HUDEP-2 (cell line): ENCODE measurements around the gene PHOX2A.
A peak's percentile ranks its signal among the peaks of the same experiment; 100 is the strongest.

Experiments
- DNase-seq, 76 experiments: peaks; one replicate each; lab custom pipeline; 2025; ENCODE audit not compliant: unreplicated experiment in 76 of 76; lab: John Stamatoyannopoulos, UW

The PHOX2A gene

DNA sequence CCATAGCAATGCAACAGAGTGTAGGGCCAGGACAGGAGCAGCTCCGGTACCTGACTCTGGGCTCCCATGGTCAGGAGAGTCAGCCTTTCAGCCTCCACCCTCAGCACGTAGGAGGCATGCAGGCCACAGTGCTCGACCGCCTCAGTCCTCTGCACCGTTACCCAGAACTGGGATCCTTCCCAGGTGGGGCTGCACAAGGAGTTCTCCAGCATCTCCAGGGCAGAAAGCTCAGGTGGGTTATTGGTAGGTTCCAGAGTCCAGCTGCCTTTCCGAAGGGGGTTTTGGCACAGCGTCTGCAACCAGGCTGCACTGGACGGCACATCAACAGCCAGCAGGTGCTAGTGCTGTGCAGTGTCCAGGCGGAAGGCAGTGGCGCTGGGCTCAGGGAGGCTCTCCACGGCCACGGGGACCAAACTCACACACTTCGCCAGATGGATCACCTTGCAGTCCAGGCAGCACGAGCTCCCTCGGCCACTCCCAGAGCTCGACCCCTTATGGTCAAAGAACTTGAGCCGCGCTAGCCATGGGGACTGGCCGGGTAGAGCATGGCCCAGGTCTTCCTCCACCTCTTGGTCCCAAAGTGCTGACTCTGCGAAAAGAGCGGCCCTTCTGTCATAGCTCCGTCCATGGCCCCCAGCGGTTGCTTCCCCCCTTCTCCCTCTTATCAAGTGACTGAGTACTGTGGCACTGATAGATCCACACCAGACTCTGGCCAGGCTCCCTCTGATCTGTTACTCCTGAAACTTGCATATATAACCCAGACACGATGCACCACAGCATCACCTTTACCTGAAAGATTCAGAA is 6.9 kb upstream of the PHOX2A start:
- DNase-seq, result no peak

DNA sequence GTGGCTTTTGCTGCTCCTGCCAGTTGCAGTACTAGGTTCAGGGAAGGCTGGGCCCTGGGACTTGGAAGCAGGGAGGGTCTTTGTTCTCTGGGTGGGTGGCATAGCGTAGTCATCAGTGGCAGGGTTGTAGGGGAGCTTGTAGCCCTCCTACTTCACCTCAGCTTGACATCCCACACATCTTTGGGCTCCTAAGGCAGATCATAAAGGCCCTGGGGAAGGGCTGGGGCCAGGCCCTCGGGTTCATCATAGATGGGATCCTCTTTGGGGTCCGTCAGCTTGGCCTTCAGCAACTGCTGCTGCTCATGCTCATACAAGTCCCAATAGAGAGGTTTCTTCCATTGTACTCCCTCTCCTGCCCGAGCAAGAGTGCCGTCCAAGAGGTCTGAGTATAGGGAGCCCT is 6.0 kb upstream of the PHOX2A start:
- DNase-seq, result no peak

DNA sequence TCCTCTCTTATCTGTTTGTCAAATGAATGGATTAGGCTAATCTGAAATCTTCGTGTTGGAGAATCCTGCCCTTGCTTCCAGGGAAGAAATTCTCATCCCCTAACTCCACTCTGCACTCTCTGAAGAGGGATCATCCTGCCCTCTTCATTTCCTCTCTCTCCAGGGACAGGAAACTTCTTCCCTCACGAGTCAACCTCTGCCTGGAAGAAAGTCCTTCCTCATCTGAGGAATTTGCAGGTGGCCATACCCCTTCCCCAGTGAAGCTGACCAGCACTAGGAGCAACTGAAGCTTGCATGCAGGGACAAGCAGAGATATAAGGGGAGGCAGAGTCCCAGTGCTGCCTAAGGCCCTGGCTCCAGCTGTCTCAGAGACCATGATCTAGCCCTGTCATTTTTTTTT is 3.6 kb upstream of the PHOX2A start:
- DNase-seq, result no peak

DNA sequence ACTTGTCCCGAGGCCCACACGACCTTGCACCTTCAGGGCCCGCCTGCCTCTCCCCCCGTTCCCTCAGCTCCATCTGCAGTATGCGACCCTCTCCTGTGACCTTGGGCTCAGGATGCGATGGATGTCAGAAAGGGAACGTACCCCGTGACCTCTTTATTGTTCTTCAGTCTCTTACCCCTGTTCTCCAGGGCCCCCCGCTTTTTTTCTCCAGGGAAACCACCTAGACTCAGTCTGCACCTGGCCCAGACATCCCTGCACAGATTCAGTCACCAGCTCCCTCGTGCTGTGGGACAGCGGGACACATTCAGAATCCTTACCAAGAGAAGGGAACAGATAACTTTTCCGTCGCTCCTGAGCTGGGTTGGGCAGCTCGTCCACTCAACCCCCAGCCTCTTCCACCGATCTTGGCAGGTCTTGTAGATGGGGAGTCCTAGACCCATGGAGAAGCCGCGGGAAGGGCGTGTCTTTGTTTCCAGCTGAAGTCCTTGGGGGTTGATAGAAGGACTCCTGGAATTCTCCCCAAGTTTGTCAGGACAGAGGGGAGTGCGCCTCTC is 1.4 kb upstream of the PHOX2A start:
- no peak for DNase-seq

DNA sequence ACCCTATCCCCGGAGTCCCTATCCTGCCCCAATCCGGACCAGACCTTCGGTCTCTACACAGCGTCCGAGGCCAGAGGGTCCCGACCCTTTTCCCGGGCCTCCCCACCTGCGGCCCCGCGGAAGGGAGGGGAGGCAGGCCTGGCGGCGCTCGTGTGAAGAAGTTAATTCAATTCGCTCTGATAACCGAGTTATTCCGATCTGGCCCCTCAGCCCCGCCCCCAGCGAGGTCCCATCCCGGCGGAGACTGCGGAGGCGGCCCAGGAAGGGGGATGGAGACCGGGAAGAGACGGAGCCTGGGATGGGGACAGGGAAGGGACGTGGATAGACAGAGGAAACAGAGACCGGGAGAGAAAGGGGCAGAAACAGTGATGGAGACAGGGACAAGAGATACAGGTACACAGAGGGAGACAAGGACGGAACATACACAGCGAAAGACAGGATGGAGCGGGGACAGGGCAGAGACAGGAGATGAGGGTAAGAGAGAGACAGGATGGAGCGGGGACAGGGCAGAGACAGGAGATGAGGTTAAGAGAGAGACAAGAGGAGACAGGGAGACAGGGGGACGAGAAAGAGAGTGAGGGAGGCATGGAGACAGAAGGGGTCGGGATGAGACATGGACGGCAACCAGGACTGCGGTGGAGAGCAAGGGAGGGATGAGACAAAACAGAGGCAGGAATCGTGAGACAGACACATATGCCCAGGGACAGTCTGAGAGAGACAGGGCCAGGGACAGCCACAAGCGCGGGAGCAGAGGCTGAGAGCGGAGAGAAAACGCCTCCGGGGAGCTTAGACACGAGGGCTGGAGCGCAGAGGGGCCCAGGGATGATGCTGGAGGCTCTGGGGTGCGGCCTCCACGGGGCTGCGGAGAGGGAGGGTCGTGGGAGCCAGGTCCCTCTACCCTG is 636 bp upstream of the PHOX2A start:
- DNase-seq, result no peak

DNA sequence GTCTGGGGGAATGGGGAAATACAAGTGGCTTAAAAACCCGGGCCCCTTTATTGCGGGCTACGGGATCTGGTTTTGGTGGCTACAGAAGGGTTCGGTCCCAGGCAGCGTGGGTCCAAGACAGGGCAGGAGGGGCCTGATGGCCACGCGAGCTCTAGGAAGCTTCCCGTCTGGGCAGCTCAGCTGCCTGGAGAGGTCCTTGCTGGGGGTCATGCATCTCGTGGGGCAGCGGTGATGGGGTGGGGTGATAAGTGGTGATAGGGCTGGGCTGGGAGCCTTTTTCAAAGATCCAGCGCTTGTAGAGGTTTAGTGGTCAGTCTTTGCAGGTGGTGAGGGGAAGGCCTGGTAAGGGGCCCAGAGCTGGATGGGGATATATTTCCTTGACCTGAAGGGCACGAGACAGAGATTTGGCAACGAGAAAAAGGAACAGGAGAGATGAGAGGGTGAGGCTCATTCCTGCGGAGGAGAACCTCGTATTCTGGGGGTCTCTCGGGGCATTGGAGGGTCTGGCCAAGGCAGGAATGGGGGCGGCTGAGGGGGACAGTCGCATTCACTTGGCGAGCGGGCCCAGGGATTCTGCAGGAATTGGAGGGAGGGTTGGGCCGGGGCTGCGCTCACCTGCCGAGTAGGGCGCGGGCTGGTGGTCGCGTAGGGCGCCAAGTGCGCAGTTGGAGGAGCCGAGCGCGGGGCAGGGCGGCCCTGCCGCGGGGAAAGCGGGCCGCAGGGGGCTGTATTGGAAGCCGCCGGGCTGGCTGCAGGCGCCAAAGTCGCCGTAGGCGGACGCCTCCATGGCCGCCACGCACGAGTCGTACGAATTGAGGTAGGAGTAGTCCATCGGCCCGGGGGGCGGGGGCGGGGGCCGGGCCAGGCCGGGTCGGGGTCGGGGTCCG is 560 bp downstream of the PHOX2A start:
- DNase-seq, result no peak

DNA sequence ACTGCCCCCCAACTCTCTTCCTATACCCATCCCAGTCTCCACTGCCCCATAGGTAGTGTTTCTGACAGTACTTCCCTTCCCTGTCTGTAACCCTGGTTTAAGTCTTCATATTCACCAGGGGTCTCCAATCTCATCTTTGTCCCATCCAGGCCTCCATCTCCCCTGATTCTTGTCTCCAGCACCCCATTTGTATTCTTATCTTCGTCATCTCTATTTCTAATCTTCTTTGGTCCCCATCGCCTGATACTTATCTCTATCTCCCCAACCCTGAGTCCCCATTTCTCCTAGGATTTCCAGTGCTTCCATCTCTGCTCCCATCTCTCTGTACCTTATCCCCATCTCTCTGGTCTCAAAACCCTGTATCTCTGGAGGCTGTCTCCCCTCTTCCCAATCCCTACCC is 1.8 kb downstream of the PHOX2A start:
- no peak for DNase-seq

DNA sequence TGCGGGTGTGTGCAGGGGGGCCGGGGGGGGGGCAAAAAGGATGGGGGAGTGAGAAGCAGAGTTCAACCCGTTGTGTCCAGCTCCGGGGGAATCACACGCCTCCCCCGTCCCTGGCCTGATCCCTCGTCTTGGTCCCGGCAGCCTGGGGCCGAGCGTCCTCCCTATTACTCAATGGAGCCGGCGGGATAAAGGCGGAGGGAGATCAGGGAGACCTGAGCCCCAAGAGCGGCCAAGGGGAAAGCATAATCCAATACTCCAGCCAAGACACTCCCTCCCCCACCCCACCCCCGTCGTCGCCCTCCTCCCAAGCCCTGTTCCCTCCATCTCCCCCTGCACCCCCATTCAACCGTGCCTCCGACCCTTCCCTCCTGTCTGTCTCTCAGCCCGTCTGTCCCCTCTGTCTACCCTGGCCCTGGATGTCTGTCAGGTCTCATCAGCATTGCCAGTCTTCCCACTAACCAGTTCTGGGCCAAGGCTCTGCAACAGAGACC is 2.6 kb downstream of the PHOX2A start:
- DNase-seq, result no peak

DNA sequence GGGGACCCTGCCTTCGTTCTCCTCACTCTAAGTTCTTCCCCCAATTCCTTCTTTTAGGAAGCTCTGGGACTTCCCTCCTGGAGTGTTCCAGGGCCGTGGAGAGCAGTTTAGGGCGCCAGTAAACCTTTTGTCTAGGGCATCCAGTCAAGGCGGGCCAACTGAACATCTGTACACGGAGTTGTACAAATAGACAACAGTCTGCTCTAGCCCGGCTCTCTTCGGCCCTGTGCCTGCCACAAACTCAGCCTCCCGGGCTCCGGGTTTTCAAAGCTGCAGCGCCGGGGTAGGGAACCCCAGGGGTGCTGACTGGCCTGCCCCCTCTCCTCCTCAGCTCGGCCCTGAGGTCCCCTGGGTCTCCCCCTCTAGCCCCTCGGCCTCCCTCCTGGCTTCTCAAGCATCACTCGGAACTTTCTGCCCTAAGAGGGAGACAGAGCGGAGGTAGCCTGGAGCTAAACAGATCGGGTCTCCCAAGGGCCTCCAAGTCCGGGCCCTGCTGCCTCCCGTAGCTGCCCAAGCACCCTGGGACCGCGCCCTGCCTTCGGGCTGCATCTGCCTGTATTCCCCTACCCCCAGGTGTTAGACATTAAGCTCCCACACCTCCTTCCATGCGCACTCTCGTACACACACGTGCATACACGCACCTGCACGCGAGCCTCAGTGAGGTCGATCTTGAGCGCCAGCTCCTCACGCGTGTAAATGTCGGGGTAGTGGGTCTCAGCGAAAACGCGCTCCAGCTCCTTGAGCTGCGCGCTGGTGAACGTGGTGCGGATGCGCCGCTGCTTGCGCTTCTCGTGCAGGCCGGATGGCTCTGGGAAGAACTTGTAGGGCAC is 3.3 kb downstream of the PHOX2A start:
- peak in 2 of 76 experiments; percentile 13 to 31 for DNase-seq

DNA sequence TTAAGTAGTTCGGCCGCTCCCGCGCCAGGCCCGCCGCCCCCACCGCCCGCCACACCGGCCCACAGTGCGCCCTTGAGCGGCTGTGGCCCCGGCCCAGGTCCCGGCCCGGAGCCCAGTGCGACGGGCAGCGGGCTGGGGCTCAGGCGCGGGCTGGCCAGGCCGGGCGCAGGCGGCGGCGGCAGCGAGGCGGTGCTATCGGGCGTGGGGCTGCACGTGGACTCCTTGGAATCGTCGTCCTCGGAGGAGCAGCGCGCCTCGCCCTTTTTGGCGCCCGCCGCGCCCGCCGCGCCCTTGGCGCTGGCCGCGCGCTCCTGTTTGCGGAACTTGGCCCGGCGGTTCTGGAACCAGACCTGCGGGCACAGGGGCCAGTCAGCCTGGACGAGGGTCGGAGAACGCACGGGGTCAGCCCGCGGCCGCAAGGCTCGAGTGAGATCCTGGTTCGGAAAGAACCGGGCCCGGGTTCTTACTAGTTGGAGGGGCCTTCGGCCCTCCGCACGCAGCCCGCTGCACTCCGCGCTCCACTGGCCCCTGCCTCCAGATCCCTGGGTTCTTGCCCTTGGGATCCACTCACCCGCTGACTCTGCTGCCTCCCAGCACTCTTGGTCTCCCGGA is 4.0 kb downstream of the PHOX2A start:
- peak in 55 of 76 experiments; percentile 17 to 69 (median 51) for DNase-seq

DNA sequence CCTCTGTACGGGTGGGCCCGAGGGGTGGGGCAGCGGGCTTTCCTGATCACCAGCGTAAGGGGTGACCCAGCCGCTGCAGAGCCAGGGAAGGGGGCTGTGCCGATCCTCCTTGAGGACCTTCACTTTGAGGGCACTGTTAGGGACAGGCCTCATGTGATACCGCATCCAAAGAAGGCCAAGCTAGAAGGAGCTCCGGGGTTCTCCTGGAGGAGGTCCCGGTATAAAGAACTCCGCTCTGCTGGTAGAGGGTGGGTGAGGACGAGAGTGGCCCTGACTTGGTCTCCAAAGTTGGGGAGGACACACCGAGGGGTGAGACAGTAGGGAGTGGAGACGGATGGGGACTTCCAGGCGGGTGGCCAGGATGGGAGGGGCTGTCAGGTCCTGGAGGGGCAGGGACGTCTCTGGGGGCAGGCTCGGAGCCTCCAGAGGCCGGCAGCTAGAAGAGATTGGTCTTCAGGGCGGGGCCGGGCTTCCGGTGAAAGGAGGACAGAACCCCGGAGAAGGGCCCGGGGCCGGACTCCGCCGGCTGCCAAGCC is 4.6 kb downstream of the PHOX2A start:
- peak in 66 of 76 experiments; percentile 13 to 75 (median 51) for DNase-seq

DNA sequence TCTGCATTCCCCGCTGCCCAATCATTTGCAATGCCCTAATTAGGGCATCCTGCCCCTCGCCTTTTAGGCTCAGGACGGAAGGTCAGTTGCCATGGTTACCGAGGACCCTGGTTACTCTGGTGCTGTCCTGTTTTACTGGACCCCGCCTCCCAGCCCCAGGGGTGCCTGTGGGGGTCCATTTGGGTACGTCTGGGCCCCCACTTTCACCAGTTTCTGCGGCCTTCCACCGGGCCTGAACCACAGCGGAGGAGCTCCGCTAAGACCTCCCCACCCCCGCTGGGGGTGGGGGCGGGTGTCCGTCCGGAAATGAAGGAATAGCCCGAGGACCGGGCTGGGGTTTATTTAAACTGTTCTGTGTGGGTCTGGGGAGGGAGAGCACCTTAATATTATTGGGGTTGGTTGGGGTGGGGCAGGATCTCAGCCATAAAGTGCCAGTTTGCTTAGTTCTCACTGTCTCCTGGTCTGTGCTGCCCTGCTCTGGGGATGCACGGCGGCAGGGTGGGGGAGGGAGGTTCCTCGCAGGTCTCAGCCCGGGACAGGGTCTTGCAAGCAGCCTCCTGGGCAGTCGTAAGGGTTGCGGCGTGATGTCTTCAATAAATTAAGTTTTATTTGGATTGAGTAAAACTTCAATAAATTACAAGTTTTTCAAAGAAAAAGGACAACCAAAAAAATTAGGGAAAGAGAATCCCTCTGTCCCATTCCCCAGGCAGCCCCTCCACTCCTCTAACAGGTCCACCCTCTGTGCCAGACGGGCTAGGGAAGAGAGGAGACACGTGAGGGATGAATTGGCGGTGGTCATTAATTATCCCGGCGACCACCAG is 5.3 kb downstream of the PHOX2A start:
- no peak for DNase-seq

DNA sequence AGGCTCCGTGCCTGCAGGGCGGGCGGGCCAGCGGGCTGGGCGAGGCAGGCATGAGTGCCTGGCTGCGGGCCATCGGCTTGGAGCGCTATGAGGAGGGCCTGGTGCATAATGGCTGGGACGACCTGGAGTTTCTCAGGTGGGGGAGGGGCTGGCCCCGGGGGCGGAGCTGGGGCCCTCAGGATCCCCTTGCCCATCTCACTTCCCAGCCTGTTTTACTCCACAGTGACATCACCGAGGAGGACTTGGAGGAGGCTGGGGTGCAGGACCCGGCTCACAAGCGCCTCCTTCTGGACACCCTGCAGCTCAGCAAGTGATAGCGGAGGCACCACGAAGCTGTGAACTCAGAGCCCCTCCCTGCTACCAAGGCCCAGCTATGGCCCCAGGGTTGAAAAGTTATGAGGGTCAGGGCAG is 5.9 kb downstream of the PHOX2A start:
- DNase-seq, result peak in 69 of 76 experiments; percentile 4 to 80 (median 56)

DNA sequence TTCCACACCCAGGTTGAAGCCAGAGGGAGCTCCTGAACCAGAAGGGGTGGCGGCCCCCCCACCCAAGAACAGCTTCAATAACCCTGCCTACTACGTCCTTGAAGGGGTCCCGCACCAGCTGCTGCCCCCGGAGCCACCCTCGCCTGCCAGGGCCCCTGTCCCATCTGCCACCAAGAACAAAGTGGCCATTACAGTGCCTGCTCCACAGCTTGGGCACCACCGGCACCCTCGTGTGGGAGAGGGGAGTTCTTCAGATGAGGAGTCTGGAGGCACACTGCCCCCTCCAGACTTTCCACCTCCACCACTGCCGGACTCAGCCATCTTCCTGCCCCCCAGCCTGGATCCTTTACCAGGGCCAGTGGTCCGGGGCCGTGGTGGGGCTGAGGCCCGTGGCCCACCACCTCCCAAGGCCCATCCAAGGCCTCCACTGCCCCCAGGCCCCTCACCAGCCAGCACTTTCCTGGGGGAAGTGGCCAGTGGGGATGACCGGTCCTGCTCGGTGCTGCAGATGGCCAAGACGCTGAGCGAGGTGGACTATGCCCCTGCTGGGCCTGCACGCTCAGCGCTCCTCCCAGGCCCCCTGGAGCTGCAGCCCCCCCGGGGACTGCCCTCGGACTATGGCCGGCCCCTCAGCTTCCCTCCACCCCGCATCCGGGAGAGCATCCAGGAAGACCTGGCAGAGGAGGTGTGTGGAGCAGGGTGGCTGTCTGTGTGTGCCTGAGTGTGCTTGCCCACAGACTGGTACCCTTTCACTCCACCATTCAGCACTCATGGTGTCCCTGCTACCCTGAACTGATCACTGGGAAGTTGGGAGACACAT is 6.7 kb downstream of the PHOX2A start:
- DNase-seq, result no peak

DNA sequence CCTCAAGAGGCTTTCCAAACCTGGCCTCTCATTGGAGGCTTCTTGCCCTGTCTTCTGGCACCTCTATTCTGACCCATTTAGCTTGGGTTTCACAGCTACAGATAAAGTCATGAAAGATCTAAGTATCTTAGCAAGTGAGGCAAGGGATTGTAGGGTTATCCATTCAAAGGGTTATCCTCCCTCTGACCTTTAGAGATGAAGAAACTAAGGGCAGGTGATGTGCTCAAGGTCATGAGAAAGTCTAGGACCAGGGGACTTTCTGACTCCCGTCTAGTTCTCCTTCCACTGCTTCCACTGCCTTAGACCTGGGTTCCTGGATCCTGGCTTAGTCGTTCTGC is 7.2 kb downstream of the PHOX2A start:
- DNase-seq, result no peak

DNA sequence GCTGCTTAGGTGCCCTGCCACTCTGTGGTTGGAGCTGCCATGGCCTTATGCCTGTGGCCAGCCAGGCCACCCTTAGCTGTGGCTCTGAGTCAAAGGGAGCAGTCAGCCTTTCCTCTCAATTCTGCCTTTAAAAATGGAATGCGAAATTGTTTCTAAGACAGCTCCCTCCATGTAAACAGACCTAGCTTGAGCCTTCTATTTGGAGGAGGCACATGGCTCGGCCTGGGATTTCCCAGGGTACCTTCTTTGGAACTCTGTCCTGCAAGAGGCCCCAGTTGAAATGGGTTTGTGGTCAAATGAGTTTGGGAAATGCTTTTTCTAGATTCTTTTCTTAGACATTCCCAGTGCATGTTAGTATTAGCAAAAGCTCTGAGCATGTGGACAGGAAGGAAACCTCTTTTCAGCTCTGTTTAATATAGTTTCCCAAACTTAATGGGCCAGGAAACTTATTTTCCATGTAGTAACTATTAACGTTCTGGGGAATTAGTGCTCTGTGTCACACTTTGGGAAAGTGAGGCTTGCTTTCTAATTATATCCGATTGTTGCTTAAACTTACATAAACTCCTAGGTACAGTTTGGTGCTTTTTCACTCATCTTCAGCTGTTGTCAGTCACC is 7.8 kb downstream of the PHOX2A start:
- no peak for DNase-seq
